Lower leg skin (tissue), 3 donors: ENCODE measurements around the gene OR10A4.

Experiments used
- CTCF ChIP-seq, 3 donors: fragments of 450-650 bp; IDR thresholded peaks; one replicate each; pipeline ENCODE4 v1.5.1; 2016; ENCODE audit warnings: antibody characterized with exemption in 3 of 3, mild to moderate bottlenecking in 3 of 3, moderate library complexity in 2 of 3
- POLR2A ChIP-seq, 2 donors: fragments of 450-650 bp; IDR thresholded peaks; one replicate each; pipeline ENCODE4 v1.6.1; 2016 to 2017; ENCODE audit warnings: antibody characterized with exemption in 2 of 2, mild to moderate bottlenecking in 1 of 2, moderate library complexity in 1 of 2

GRCh38 chr11:6895010-6895409, 18.6 kb downstream of the OR10A4 start:
- no peak for TF ChIP-seq CTCF (IDR thresholded peaks at IDR 0.05)
- no peak for TF ChIP-seq POLR2A (IDR thresholded peaks at IDR 0.05)
